ENCODE data around the gene GABBR2. TPM values are rescaled to one million over a fixed set of nuclear protein-coding genes. Genes with fewer than 3 reads are reported as not detected.

Gene GABBR2
- total and polyA plus RNA-seq, 9 of the 15 experiments (the other 6 are each of a cell fraction or from before 2014, with no cell fraction given), result 0.15 to 1.9 (median 0.32) TPM

DNA sequence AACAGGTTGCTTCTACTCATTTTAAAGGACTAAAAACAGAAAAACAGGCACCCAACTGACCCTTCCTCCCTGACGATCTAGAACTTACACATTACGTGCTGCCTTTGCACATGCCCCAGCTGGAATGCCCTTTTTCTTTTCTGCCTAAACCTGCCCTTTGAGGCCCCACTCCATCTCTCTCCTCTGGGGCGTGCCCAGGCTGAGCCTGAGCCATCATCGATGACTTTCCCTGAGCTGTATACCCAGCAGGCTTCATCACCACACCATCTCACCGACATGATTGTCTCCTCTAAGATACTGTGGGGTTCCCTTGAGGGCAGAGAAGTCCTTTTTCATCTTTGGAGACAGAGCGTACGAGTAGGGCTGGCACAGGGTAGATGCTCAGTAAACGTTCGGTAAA is 24.1 kb upstream of the GABBR2 start:
- Histone ChIP-seq H3K4me1 (replicated peaks in 1 of 2; ENCODE audit: control insufficient read depth in 2 of 2, insufficient read depth in 2 of 2, low read length in 2 of 2) (peaks cover 0 to 5% of the 10 kb centered on the region in 2 experiments; a peak in 2 of 5 replicates), H3K9me1 (ENCODE audit: control insufficient read depth, insufficient read depth, low read length) (peaks cover 3% of the 10 kb centered on the region), H3K27ac (ENCODE audit: extremely low read depth, low read depth, low read length) (no peak overlapping the region), H4K20me1 (replicated peaks; ENCODE audit: control insufficient read depth, insufficient read depth, low read length) (no peaks in the 10 kb centered on the region), H3K27me3 (ENCODE audit: control insufficient read depth in 2 of 2, insufficient read depth in 2 of 2, low read length in 2 of 2) (peaks cover 2 to 5% of the 10 kb centered on the region in 2 experiments; a peak in 1 of 5 replicates), H3K36me3 (ENCODE audit: control insufficient read depth, insufficient read depth, low read length) (peaks cover 38% of the 10 kb centered on the region; the same call in 2 of the 3 replicates), H3K9me3 (replicated peaks; ENCODE audit: control insufficient read depth, insufficient read depth, low read depth, low read length) (no peaks in the 10 kb centered on the region), H3K9ac (ENCODE audit: insufficient read depth in 1 of 2, low read depth in 2 of 2, low read length in 2 of 2) (no peak overlapping the region), H3K79me2 (ENCODE audit: control insufficient read depth, insufficient read depth, low read length) (no peaks in the 10 kb centered on the region), H3K4me3 (no peak overlapping the region), H3K4me2 (ENCODE audit: insufficient read depth, low read length) (no peak overlapping the region), H2AFZ (ENCODE audit: low read depth, low read length) (no peak overlapping the region)
- WGBS (ENCODE audit: insufficient coverage, low coverage, missing lambda C conversion rate), result 79% methylated on average over 9 of the region's 9 CpGs
- ChIA-PET CTCF (ENCODE audit: low intra/inter-chr PET ratio) (no interaction called here), POLR2A (no interaction called here)
- BruUV-seq (replicated peaks), result no TSS peak
- ATAC-seq (no peak), FAIRE-seq (no peak), DNase-seq (ENCODE audit: extremely low read depth in 1 of 4, low spot score in 3 of 4) (no peak)
- no peak for TF ChIP-seq ZNF24 (IDR thresholded peaks at IDR 0.05)
- no peak for TF ChIP-seq ZNF583 (CRISPR knock-in tag; IDR thresholded peaks at IDR 0.05)
- intact Hi-C loops (cut with micrococcal nuclease), result no loop called here
- in situ Hi-C loops (cut with MboI), result no loop called here

DNA sequence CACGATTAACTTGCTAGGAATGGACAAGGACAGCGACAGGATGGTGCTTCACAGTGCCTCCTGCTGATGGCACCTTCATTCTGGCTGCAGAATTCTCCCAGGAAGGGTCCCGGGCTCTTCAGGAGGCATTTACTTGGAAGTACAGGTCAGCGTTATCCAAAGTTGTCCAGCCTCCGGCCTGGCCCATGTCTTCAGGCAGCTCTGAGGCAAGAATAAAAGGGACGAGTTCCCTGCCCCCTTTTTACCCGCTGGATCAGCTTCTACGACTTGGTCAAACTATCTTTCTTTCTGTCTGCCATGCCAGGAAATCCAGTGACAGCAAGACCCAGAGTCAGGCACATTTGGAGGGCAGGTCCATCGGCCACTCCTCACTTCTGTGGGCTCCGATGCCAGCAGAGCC is 23.4 kb upstream of the GABBR2 start:
- no peak overlapping the region for H3K4me2 ChIP-seq (ENCODE audit: insufficient read depth, low read length)
- no peak for DNase-seq (ENCODE audit: extremely low read depth in 1 of 4, low spot score in 3 of 4)
- no peak overlapping the region for H3K4me3 ChIP-seq
- no peak for ATAC-seq
- peaks cover 0 to 5% of the 10 kb centered on the region in 2 experiments; a peak in 2 of 5 replicates for H3K4me1 ChIP-seq (replicated peaks in 1 of 2; ENCODE audit: control insufficient read depth in 2 of 2, insufficient read depth in 2 of 2, low read length in 2 of 2)
- H2AFZ ChIP-seq (ENCODE audit: low read depth, low read length), result no peak overlapping the region
- no peaks in the 10 kb centered on the region for H3K9me3 ChIP-seq (replicated peaks; ENCODE audit: control insufficient read depth, insufficient read depth, low read depth, low read length)
- WGBS (ENCODE audit: insufficient coverage, low coverage, missing lambda C conversion rate), result 63% methylated on average over 9 of the region's 10 CpGs
- H3K79me2 ChIP-seq (ENCODE audit: control insufficient read depth, insufficient read depth, low read length), result no peaks in the 10 kb centered on the region
- peak; percentile 64 for FAIRE-seq
- BruUV-seq (replicated peaks), result no TSS peak
- peaks cover 3% of the 10 kb centered on the region for H3K9me1 ChIP-seq (ENCODE audit: control insufficient read depth, insufficient read depth, low read length)
- CTCF ChIA-PET (ENCODE audit: low intra/inter-chr PET ratio), result no interaction called here
- peaks cover 38% of the 10 kb centered on the region; the same call in 2 of the 3 replicates for H3K36me3 ChIP-seq (ENCODE audit: control insufficient read depth, insufficient read depth, low read length)
- POLR2A ChIA-PET, result interaction anchor here (0.5 to 0.7 kb wide), 2 partner anchors 10 to 707 kb away, joined by 3 read pairs; no protein-coding TSS in a partner anchor
- intact Hi-C loops (cut with micrococcal nuclease) (no loop called here), in situ Hi-C loops (cut with MboI) (no loop called here)
- H4K20me1 ChIP-seq (replicated peaks; ENCODE audit: control insufficient read depth, insufficient read depth, low read length), result no peaks in the 10 kb centered on the region
- no peak overlapping the region for H3K27ac ChIP-seq (ENCODE audit: extremely low read depth, low read depth, low read length)
- H3K9ac ChIP-seq (ENCODE audit: insufficient read depth in 1 of 2, low read depth in 2 of 2, low read length in 2 of 2), result 0 out of 4 replicates have a peak overlapping the region, but pooled peaks of 1 of the 2 experiments have one; percentile 12
- H3K27me3 ChIP-seq (ENCODE audit: control insufficient read depth in 2 of 2, insufficient read depth in 2 of 2, low read length in 2 of 2), result peaks cover 2 to 12% of the 10 kb centered on the region in 2 experiments; a peak in 2 of 5 replicates
- TF ChIP-seq ZBED1 (IDR thresholded peaks at IDR 0.05) (no peak), MAFG (tag; conservative IDR thresholded peaks at IDR 0.05) (no peak), PTTG1 (tag; IDR thresholded peaks at IDR 0.05; ENCODE audit: low read depth) (no peak), HOXB6 (CRISPR knock-in tag; IDR thresholded peaks at IDR 0.05; ENCODE audit: borderline replicate concordance) (no peak), CHCHD3 (CRISPR knock-in tag; IDR thresholded peaks at IDR 0.05) (no peak), ZNF23 (CRISPR knock-in tag; IDR thresholded peaks at IDR 0.05) (no peak), ZKSCAN1 (IDR thresholded peaks at IDR 0.05; ENCODE audit: low read depth, low read length) (no peak), SMAD3 (CRISPR knock-in tag; conservative IDR thresholded peaks at IDR 0.05) (no peak), EGR1 (conservative IDR thresholded peaks at IDR 0.05) (no peak), PHTF2 (CRISPR knock-in tag; IDR thresholded peaks at IDR 0.05) (no peak)
- TF ChIP-seq, protein P1, sequence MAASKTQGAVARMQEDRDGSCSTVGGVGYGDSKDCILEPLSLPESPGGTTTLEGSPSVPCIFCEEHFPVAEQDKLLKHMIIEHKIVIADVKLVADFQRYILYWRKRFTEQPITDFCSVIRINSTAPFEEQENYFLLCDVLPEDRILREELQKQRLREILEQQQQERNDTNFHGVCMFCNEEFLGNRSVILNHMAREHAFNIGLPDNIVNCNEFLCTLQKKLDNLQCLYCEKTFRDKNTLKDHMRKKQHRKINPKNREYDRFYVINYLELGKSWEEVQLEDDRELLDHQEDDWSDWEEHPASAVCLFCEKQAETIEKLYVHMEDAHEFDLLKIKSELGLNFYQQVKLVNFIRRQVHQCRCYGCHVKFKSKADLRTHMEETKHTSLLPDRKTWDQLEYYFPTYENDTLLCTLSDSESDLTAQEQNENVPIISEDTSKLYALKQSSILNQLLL (CRISPR knock-in tag; IDR thresholded peaks at IDR 0.05; ENCODE audit: borderline replicate concordance), result no peak
- TF ChIP-seq, protein P2, sequence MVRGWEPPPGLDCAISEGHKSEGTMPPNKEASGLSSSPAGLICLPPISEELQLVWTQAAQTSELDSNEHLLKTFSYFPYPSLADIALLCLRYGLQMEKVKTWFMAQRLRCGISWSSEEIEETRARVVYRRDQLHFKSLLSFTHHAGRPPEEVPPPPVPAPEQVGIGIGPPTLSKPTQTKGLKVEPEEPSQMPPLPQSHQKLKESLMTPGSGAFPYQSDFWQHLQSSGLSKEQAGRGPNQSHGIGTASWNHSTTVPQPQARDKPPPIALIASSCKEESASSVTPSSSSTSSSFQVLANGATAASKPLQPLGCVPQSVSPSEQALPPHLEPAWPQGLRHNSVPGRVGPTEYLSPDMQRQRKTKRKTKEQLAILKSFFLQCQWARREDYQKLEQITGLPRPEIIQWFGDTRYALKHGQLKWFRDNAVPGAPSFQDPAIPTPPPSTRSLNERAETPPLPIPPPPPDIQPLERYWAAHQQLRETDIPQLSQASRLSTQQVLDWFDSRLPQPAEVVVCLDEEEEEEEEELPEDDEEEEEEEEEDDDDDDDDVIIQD (CRISPR knock-in tag; IDR thresholded peaks at IDR 0.05), result no peak

Data from K562 (cell line).